ENCODE data around the gene DPAGT1.

Gene DPAGT1

DNA sequence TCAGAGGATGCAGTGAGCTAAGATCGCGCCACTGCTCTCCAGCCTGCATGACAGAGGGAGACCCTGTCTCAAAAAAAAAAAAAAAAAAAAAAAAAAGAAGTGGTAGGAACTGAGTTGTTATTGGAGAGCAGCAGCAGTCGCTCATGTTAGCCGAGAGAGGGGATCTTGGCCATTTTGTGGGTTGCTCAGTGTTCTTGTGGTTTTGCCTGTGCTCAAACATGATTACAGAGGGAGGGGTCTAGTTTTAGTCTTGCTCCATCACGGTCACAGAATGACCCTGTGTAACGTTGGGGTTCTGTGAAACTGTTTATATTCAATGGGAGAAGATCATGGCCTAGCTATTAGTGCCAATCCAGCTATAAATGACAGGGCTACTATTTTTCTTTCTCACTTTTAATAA lies 1.9 kb downstream of the DPAGT1 start:
- DNase-seq (ENCODE audit: extremely low spot score, insufficient read length, low read depth) (no peak), FAIRE-seq (no peak)

GRCh38 chr11:119095066-119095880 lies 6.4 kb downstream of the DPAGT1 start:
- peak; percentile 99 for FAIRE-seq
- peak; percentile 96 for DNase-seq (ENCODE audit: extremely low spot score, insufficient read length, low read depth)

DNA sequence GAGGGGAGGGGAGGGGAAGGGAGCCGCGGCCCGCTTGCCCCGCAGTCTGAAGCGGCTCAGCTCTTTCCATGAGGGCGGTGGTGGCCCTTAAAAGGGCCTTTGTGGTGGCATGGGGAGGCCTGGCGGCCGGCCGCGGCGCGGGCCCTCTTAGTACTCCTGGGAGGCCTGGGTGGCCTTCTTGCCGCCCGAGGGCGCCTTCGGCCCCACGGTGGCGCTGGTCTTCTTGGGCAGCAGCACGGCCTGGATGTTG lies 6.9 kb downstream of the DPAGT1 start:
- DNase-seq (ENCODE audit: extremely low spot score, insufficient read length, low read depth), result no peak
- FAIRE-seq, result no peak

DNA sequence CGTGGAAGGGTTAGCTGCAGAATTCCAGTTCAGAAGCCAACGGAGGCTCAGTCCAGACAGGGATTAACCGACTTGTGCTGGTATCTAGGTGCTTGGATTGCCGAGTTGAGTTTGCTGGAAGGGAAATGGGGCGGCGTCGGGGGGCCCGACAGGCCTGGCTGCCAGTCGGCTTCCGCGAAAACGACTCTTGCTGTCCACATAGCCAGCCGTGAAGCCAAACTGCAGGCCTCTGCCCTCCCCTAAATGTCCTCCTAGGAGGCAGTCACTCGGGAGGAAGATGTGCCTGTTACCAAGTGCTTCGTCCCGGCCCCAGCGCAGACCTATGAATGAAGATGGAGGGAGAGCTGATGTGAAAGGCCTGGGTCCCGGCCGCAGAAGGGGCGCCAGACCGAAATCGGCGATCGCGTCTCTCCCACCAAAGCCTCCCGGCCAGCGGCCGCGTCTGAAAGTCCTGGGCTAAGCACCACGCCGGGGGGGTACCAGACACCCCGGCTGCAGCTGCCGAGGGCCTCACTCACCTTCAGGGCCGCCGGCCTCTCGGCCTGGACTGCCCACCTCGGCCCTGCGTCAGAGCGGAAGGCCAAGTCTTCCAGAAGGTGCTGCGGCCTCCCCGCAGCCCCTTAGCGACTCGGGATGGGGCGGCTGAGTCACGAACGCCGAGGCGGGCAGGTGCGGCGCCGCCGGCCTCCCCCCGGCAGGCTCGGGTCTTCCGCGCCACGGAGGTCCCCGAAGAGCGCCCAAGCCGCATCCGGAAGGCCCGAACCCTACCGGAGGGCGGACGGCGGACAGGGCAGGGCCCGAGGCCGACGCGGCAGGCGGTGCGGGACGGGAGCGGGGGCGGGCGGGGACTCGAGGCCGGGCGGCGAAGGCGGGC lies 7.5 kb downstream of the DPAGT1 start:
- no peak for FAIRE-seq
- DNase-seq (ENCODE audit: extremely low spot score, insufficient read length, low read depth), result no peak

GRCh38 chr11:119092880-119093842 lies 8.5 kb downstream of the DPAGT1 start:
- DNase-seq (ENCODE audit: extremely low spot score, insufficient read length, low read depth) (no peak), FAIRE-seq (no peak)

- DNase-seq (ENCODE audit: extremely low spot score, insufficient read length, low read depth), result no peak
- no peak for FAIRE-seq
Observed at GRCh38 chr11:119091966-119092879, 9.4 kb downstream of the DPAGT1 start.

- DNase-seq (ENCODE audit: extremely low spot score, insufficient read length, low read depth) (no peak), FAIRE-seq (no peak)
Observed at GRCh38 chr11:119091178-119091577, 10.5 kb downstream of the DPAGT1 start.

DNA sequence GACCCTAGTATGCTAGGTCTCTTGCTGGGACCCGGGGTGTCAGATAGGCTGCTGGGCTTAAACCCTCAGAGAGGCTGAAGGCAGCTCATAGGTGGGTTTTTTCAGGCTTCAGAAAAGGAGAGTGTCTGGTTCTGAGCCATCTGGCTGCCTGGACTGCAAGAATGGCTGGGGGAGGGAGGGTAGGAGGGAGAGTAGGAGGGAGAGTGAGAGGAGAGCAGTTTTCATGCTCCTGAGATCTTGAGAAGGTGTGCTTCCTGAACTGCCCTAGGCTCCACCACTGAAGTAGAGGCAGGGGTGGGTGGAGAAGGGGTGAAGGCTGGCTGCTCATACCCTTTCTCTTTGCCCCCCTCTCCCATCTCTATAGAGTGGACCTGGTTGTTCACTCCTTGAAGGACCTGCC lies 12.3 kb downstream of the DPAGT1 start:
- no peak for DNase-seq (ENCODE audit: extremely low spot score, insufficient read length, low read depth)
- FAIRE-seq, result no peak

- no peak for FAIRE-seq
- no peak for DNase-seq (ENCODE audit: extremely low spot score, insufficient read length, low read depth)
Observed at GRCh38 chr11:119088406-119088805, 13.2 kb downstream of the DPAGT1 start.

GRCh38 chr11:119087747-119088241 lies 13.9 kb downstream of the DPAGT1 start:
- no peak for FAIRE-seq
- no peak for DNase-seq (ENCODE audit: extremely low spot score, insufficient read length, low read depth)

GRCh38 chr11:119087123-119087522 lies 14.5 kb downstream of the DPAGT1 start:
- DNase-seq (ENCODE audit: extremely low spot score, insufficient read length, low read depth), result no peak
- no peak for FAIRE-seq

DNA sequence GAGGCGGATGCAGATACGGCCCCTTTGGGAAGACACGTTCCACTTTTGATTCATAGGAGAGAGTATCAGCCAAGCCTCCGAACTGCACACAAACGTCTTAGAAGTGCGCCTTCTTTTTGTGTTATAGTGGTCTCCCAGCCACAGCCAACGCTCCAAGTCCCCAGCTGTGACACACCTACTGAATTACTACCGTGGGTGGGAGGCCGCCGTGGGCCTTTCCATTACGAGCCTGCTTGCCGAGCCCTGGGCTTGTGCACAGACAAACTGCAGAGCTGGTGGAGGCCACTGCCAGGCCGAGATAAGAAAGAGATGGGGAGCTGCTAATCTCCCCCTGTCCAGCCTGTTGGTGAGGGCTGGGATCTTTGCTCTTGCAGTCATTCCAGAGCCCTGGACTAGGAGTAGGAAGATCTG lies 16.2 kb downstream of the DPAGT1 start:
- DNase-seq (ENCODE audit: extremely low spot score, insufficient read length, low read depth) (no peak), FAIRE-seq (no peak)

GRCh38 chr11:119084663-119085436 lies 16.8 kb downstream of the DPAGT1 start, which contains the start of gene HMBS:
Gene HMBS (plus strand): TSS chr11:119084881. CDS start chr11:119085034, 153 bp downstream.
- peak; percentile 81 for DNase-seq (ENCODE audit: extremely low spot score, insufficient read length, low read depth)
- FAIRE-seq, result peak; percentile 93

DNA sequence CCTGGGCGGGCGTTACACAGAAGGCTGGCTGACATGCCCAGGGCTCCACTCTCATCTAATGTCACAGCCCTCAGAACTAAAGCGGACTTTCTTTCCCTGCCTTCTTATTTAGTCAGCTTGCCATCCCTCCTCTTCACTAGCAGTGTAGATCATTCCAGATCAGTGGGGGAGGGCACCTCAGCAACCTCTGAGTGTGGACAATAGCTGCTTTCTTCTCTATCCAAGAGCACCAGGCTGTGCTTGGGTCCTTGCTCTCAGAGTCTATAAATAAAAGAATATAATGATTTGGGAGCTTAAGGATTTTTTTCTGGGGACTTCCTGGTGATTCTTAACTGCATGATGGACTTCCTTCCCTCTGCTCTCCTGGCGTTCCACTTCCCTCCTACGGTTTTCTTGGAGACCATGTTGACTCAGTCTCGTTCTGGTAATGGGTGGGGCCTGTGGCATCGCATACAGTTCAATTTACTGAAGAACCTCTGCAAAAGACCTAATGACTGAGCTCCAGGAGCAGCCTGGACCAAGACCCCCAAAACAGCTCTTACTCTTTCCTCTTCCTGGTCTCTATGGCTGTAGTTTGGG lies 19.9 kb downstream of the DPAGT1 start:
- FAIRE-seq, result no peak

DNA sequence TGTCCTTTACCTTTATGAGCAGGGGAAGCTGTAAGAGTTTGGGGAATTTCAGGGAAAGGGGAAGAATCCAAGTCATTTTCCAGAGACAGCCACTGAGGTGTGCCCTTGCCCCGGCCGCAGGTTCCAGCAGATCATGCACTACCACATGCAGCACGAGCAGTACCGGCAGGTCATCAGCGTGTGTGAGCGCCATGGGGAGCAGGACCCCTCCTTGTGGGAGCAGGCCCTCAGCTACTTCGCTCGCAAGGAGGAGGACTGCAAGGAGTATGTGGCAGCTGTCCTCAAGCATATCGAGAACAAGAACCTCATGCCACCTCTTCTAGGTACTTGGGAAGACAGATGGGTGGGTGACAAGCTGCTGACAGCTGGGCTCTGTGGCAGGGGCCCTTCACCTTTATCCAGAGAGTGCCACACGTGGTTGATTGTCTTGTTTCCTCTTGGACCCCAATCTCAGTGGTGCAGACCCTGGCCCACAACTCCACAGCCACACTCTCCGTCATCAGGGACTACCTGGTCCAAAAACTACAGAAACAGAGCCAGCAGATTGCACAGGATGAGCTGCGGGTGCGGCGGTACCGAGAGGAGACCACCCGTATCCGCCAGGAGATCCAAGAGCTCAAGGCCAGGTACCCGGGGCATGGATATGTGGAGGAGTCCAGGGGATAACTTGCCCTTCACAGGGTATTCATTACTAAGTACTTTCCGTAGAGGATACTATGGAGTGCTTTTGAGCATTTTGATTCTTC lies 22.8 kb downstream of the DPAGT1 start:
- DNase-seq (ENCODE audit: extremely low spot score, insufficient read length, low read depth) (no peak), FAIRE-seq (no peak)

More for the DNA sequence above, 19.9 kb downstream of the DPAGT1 start:
- DNase-seq (ENCODE audit: extremely low spot score, insufficient read length, low read depth), result no peak

GRCh38 chr11:119077839-119078238 lies 23.8 kb downstream of the DPAGT1 start:
- FAIRE-seq (no peak), DNase-seq (ENCODE audit: extremely low spot score, insufficient read length, low read depth) (no peak)

Data from GM18507 (cell line).